DOHH2 (cell line): ENCODE measurements around the gene SNRPA.

ENCODE experiments used
- CTCF ChIP-seq: fragments of 200-600 bp; sonication (generic); IDR thresholded peaks from one replicate; pipeline ENCODE4 v1.5.1; 2014; ENCODE audit warnings: antibody characterized with exemption, mild to moderate bottlenecking, low read depth, low read length; ENCODE audit not compliant: poor library complexity, severe bottlenecking
- EZH2phosphoT487 ChIP-seq: fragments of 200-600 bp; sonication (generic); IDR thresholded peaks from 2 replicates; pipeline ENCODE4 v1.6.1; 2017; ENCODE audit warnings: borderline replicate concordance, mild to moderate bottlenecking, antibody characterized with exemption, low read length, moderate library complexity, mixed read lengths

GRCh38 chr19:40717325-40717879, 33.6 kb upstream of the SNRPA start:
- TF ChIP-seq CTCF (no peak), EZH2phosphoT487 (no peak)
